GM21717 (cell line): ENCODE data around the gene PPT1.
A peak's percentile ranks its signal among the peaks of the same experiment; 100 is the strongest.
"Not testable (repeated sequence)": the region's sequence is repeated elsewhere in the genome, so short reads cannot be mapped to it uniquely, and the experiment has no call there.

Experiments used
- ATAC-seq: cut with Tn5 transposase; IDR thresholded peaks from one replicate; pipeline ENCODE4 v1.9.1; 2021; ENCODE audit warnings: mild to moderate bottlenecking, moderate library complexity; ENCODE audit not compliant: unreplicated experiment

PPT1 gene

GRCh38 chr1:40057310-40058030 lies 39.6 kb downstream of the PPT1 start:
- ATAC-seq, result no peak

GRCh38 chr1:40056519-40057309 lies 40.3 kb downstream of the PPT1 start:
- no peak for ATAC-seq

- ATAC-seq, result no peak
These were observed 43.7 kb downstream of the PPT1 start for GRCh38 chr1:40053138-40053887.

DNA sequence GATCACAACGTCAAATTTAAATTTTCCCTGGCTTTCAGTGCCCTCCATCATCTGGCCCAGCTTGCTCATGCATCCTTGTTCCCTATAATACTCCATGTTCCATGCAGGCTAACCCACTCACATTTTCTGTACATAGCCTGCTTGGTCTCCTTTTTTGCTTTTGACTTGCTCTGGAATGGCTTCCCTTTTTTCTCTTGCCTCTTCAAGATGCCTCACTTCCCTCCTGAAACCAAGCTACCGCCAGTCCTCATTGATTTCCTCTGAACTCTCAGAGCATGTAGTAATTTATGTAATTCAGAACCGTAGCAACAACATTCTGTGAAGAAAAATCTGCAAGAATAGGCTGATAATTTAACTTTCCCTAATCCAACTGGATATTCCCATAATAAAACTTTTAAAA lies 46.2 kb downstream of the PPT1 start:
- ATAC-seq, result no peak

DNA sequence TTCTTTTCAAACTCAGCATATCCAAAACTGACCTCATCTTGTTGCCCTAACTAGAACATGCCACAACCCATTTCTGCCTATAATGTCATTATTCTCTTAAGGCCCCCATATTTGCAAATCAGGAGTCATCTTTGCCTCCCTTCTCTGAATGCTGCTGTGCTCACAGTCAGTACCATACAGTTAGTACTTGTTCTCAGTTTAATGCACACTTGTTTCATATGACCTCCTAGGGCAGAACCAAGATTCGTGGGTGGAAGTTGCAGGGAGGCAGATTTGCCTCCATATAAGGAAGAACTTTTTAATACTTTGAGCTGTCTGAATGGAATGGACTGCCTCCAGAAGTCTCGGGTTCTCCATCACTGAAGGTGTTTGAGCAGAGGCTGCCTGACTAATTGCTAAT lies 47.3 kb downstream of the PPT1 start:
- no peak for ATAC-seq

- no peak for ATAC-seq
These were observed 49.3 kb downstream of the PPT1 start for GRCh38 chr1:40047769-40048168.

DNA sequence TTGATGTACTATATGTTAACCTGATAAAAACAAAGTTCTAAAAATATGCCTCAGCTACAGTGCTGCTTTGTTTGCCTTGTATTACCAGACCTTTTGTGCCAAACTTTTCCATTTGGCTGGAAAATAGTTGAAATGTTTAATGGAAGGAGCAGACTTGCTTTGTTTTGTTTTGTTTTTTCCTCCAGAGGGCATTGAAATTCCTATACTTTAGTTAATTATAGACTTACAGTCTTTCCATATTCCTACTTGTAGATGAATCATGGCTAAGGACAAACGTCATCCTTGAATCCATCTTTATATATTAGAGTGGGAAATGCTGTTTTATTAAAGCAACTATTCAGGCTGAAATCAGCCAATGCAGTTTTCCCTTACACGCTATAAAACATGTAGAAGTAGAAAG lies 49.8 kb downstream of the PPT1 start:
- ATAC-seq, result no peak

DNA sequence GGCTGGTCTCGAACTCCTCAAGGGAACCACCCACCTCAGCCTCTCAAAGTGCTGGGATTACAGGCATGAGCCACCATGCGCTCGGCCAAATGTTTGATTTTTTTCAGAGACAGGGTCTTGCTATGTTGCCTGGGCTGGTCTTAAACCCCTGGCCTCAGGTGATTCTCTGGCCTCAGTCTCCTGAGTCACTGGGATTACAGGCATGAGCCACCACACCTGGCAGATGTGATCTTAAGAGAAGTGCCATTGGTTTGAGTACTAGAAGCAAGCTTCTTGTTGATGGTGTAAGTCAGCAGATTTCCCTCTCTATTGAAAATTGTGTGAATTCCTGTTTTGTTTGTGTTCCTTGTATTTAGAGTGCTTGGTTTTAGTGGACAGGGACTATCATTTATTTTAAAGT lies 51.3 kb downstream of the PPT1 start:
- no peak for ATAC-seq

- no peak for ATAC-seq
These were observed 51.9 kb downstream of the PPT1 start for GRCh38 chr1:40045182-40045581.

DNA sequence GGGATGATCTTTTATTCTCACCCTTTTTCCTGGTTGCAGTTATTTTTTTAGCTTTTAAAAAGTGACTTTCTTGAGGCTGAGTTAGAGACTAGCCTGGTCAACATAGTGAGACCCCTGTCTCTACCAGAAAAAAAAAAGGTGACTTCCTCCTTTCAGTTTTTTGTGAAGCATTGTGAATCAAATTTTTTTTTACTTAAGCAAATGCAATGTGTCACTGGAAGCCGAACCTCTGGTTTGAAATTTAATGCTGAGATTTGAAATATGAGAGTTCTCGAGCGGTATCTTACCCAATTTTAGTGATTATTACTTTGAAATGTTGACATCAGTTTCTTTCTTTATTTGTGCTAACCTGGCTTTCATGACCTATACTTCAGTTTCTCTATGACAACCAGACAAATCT lies 52.9 kb downstream of the PPT1 start:
- ATAC-seq, result no peak

- no peak for ATAC-seq
These were observed 54.7 kb downstream of the PPT1 start for GRCh38 chr1:40042341-40042740.

- ATAC-seq, result no peak
These were observed 55.6 kb downstream of the PPT1 start for GRCh38 chr1:40041466-40041838.

GRCh38 chr1:40040511-40041465 lies 56.3 kb downstream of the PPT1 start, which contains the start of gene CAP1:
Gene CAP1 (plus strand): TSS chr1:40040729. CDS start chr1:40059347, 18,618 bp downstream.
- peak; percentile 82 for ATAC-seq

DNA sequence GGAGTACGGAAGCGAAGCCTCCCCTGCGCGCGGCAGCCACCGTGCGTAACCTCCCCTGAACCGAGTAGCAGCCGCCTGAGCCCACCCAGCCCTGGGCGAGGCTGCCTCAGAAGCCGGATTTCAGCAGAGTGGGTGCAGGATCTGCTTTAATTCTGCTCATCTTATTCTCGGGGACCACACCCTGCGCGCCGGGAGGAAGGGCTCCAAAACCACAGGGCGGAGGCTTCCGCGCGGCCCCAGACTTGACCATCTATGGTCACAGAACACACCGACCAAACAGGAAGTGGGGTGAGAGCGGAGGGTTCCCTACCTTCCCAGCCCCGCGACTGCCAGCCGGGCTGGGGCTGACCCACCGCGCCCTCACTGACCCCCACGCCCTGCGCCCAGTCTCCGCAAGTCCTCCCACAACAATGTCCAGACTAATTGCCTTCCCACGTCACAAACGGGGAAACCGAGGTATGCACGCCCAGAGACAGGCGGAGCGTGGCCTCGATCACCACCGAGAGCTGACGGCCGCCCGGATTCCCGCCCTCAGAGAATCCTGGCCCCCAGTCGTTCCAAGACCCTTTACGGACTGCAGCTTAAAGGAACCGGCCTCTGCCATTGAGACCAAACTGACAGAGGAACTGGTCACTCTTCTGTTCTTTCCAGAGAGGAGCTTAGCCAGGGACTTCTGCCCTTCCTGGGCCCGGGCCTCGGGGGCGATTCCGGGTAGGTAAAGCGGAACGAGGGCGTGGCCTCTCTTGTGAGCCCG lies 57.1 kb downstream of the PPT1 start:
- ATAC-seq, result peak; percentile 65

DNA sequence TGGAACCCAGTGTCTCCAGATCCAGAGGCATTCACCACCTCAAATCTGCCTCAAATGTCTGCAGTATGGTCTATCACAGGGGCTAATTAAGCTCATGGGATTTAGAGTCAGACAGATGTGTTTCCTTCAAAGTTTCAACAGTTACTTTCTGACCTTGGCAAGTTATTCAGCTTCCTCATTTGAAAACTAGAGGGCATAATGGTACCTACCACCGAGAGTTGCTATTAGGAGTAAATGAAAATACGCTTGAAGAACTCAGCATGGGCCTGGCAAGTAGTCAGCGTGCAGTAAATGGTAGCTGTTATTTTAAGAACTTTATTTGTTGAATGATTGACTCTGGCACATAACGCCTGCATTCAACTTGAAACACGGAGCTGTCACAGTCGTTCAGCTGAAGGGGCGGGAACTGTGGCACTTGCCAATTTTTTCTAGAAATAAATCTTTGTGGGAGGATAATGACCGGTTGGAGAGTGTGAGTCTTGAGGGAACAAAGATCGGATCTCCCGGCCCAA lies 57.8 kb downstream of the PPT1 start:
- peak; percentile 12 for ATAC-seq

DNA sequence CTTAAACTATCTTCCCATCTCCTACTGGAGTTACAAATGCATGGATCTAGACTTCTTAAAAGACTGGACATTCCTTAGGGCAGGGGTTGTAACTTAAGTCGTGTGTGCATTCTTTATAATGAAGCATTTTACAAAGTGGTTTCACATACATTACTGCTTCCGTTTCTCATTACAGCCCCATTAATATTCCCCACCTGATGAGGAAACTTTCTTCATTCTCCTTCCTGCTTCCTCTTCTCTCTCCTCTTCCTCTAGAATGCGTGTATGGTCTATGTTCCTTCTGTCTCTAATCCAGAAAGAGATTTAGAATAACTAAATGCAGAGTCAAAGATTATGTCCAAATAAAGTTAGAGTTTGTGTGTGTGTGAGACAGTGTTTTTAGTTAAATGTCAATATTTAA lies 58.4 kb downstream of the PPT1 start:
- no peak for ATAC-seq

DNA sequence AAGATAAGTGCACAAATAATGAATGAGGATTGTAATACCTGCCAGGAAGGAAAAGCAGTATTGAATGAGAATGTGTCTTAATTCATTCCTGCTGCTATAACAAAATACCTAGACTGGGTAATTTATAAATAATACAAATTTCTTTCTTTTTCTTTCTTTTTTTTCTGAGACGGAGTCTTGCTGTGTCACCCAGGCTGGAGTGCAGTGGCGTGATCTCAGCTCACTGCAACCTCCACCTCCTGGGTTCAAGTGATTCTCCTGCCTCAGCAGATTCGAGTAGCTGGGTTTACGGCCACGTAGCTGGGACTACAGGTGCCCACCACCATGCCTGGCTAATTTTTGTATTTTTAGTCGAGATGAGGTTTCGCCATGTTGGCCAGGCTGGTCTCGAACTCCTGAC lies 59.8 kb downstream of the PPT1 start:
- ATAC-seq, result not testable (repeated sequence)

DNA sequence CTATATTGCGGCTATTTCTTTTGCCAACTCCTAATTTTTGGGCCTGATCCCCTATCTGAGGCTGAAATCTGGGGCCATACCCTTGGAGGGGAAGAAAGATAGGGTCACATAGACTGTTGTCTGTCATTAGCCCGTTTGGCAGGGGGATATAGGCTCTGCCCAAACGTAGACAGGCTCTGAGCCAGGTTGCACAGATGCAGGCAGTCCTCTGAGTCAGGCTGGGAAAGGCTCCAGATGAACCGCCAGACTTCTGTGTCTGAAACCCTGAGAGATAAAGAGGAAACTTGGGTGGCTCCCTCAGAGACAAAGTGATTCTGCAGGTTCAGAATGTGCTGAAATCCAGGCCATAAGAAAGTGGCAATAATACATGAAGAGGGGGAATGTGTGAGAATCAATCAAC lies 60.5 kb downstream of the PPT1 start:
- ATAC-seq, result no peak

DNA sequence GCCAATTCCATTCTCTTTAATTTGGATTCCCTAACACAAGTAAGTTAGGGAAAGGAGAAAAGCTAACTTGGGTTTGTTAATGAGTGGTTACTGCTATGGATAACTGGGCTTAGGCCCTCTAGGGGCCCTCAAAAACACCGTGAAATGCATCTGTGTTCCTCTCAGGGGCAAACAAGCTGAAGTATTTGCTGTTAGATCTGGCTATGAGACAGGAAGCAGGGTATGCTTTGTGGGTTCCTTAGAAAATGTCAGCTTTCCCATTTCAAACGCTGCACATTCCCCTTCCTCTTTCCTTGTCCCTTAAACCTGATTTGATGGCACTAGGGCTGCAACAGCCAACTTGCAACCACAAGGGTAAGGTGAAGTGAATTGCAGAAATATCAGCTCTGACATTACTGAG lies 62.2 kb downstream of the PPT1 start:
- ATAC-seq, result no peak
